K562 (cell line): ENCODE data around the gene KCNC3. TPM values are rescaled to one million over a fixed set of nuclear protein-coding genes. Genes with fewer than 3 reads are reported as not detected.

ENCODE experiments used
- ATAC-seq: fragments of 200-7000 bp; cut with Tn5 transposase; 3 replicates; pipeline ENCODE4 v1.9.1; 2020; ENCODE audit warnings: moderate library complexity
- BruUV-seq: library from RNA; stranded (reverse); fragments of 400-500 nt; replicated peaks from 2 replicates; lab custom pipeline; 2021; lab: Mats Ljungman, UMichigan
- CTCF ChIA-PET: fragments of 300-600 bp; formaldehyde crosslinking; extraction: SDS; loops from one replicate; lab custom pipeline; 2021; ENCODE audit warnings: low intra/inter-chr PET ratio; lab: Yijun Ruan, JAX
- POLR2A ChIA-PET: fragments of 300-600, 350-650 bp; sonication (Branson Sonifier 250); formaldehyde crosslinking; extraction: SDS; loops from one replicate; lab custom pipeline; 2021; ENCODE audit warnings: antibody characterized with exemption, inconsistent platforms; lab: Yijun Ruan, JAX
- DNase-seq, 4 experiments: peaks; one replicate each; pipeline versions ENCODE4 v3.0.0 to v3.0.0-alpha.2; 2011 to 2018; ENCODE audit warnings: low spot score in 3 of 4, mixed read lengths in 3 of 4; ENCODE audit errors: extremely low read depth in 1 of 4
- FAIRE-seq: peaks from 2 replicates; lab custom pipeline; 2011; peaks lifted over from hg19 to GRCh38; lab: Jason Lieb, UNC
- H2AFZ ChIP-seq: 2 replicates; pipeline ENCODE4 v1.6.0; 2011; ENCODE audit warnings: low read depth, low read length, control low read depth, inconsistent platforms
- H3K27ac ChIP-seq: fragments of 200-600 bp; 3 replicates; pipeline ENCODE4 v1.8.0; 2011; ENCODE audit warnings: low read depth, mild to moderate bottlenecking, control low read depth, inconsistent platforms, low read length, moderate library complexity, mixed read lengths; ENCODE audit errors: extremely low read depth
- H3K27me3 ChIP-seq, 2 experiments: fragments of 300-600 bp in 1 of 2; 2 replicates in 1 of 2; 3 replicates in 1 of 2; pipeline versions ENCODE4 v1.6.0 to v1.8.0; 2011; ENCODE audit warnings: inconsistent platforms in 2 of 2, low read length in 2 of 2, mild to moderate bottlenecking in 1 of 2, mixed read lengths in 1 of 2, moderate library complexity in 1 of 2; ENCODE audit not compliant: control insufficient read depth in 2 of 2, insufficient read depth in 2 of 2
- H3K36me3 ChIP-seq: fragments of 300-600 bp; 3 replicates; pipeline ENCODE4 v1.8.0; 2011; ENCODE audit warnings: mild to moderate bottlenecking, low read length, inconsistent platforms; ENCODE audit not compliant: control insufficient read depth, insufficient read depth
- H3K4me1 ChIP-seq, 2 experiments: fragments of 200-600 bp in 1 of 2; replicated peaks in 1 of 2; 2 replicates in 1 of 2; 3 replicates in 1 of 2; pipeline versions ENCODE4 v1.5.1 to v1.8.0; 2011; ENCODE audit warnings: inconsistent platforms in 2 of 2, low read length in 2 of 2, mild to moderate bottlenecking in 1 of 2, mixed read lengths in 1 of 2, moderate library complexity in 1 of 2; ENCODE audit not compliant: control insufficient read depth in 2 of 2, insufficient read depth in 2 of 2
- H3K4me2 ChIP-seq: 2 replicates; pipeline ENCODE4 v1.6.1; 2011; ENCODE audit warnings: low read length, control low read depth, inconsistent platforms, mixed read lengths; ENCODE audit not compliant: insufficient read depth
- H3K4me3 ChIP-seq: fragments of 200-600 bp; sonication (generic), shearing (Covaris generic); 2 replicates; pipeline ENCODE4 v1.5.1; 2016; ENCODE audit warnings: control low read depth, inconsistent platforms
- H3K79me2 ChIP-seq: fragments of 200-600 bp; 3 replicates; pipeline ENCODE4 v1.8.0; 2011; ENCODE audit warnings: low read length, inconsistent platforms; ENCODE audit not compliant: control insufficient read depth, insufficient read depth
- H3K9ac ChIP-seq, 2 experiments: 2 replicates each; pipeline versions ENCODE4 v1.6.0 to v1.6.1; 2011; ENCODE audit warnings: low read depth in 2 of 2, low read length in 2 of 2, control low read depth in 1 of 2, inconsistent platforms in 1 of 2, mild to moderate bottlenecking in 1 of 2, mixed read lengths in 1 of 2; ENCODE audit not compliant: insufficient read depth in 1 of 2
- H3K9me1 ChIP-seq: one replicate; pipeline ENCODE4 v1.6.0; 2011; ENCODE audit warnings: inconsistent platforms, mild to moderate bottlenecking, low read length, moderate library complexity; ENCODE audit not compliant: control insufficient read depth, insufficient read depth
- H3K9me3 ChIP-seq: replicated peaks from 2 replicates; pipeline ENCODE4 v1.5.1; 2011; ENCODE audit warnings: low read depth, low read length, inconsistent platforms; ENCODE audit not compliant: control insufficient read depth, insufficient read depth
- H4K20me1 ChIP-seq: replicated peaks from 2 replicates; pipeline ENCODE4 v1.6.1; 2011; ENCODE audit warnings: low read length, inconsistent platforms, mixed read lengths; ENCODE audit not compliant: control insufficient read depth, insufficient read depth
- E4F1 ChIP-seq: fragments of 250-450 bp; sonication (Bioruptor Pico); IDR thresholded peaks from 2 replicates; pipeline ENCODE4 v1.5.0; 2021; ENCODE audit warnings: mild to moderate bottlenecking, borderline replicate concordance
- ESRRB ChIP-seq: fragments of 250-450 bp; sonication (Bioruptor Pico); IDR thresholded peaks from 2 replicates; pipeline ENCODE4 v1.5.0; 2020; ENCODE audit warnings: mild to moderate bottlenecking, moderate library complexity, borderline replicate concordance
- EZH2 ChIP-seq: IDR thresholded peaks from 2 replicates; pipeline ENCODE4 v1.6.1; 2012; ENCODE audit warnings: low read depth, mild to moderate bottlenecking, inconsistent platforms, low read length, borderline replicate concordance
- JUN ChIP-seq, 2 experiments: sonication (generic) in 1 of 2; formaldehyde crosslinking in 1 of 2; IDR thresholded peaks; 2 replicates each; pipeline versions ENCODE4 v1.6.1 to v1.8.0; 2012 to 2022; ENCODE audit warnings: borderline replicate concordance in 2 of 2, mild to moderate bottlenecking in 2 of 2, improper control_type of control experiment in 1 of 2, low read depth in 1 of 2, low read length in 1 of 2, missing genetic modification reagents in 1 of 2
- RBFOX2 ChIP-seq: fragments of 200-400 bp; formaldehyde crosslinking; IDR thresholded peaks from 2 replicates; pipeline ENCODE4 v1.6.1; 2017; ENCODE audit warnings: low read depth, mild to moderate bottlenecking, low read length, moderate library complexity
- RBM17 ChIP-seq: fragments of 200-400 bp; formaldehyde crosslinking; IDR thresholded peaks from 2 replicates; pipeline ENCODE4 v1.6.1; 2017; ENCODE audit warnings: low read depth, mild to moderate bottlenecking, low read length, borderline replicate concordance
- SP1 ChIP-seq: sonication (generic); formaldehyde crosslinking; IDR thresholded peaks from 2 replicates; pipeline ENCODE4 v1.8.1; 2022; ENCODE audit warnings: mild to moderate bottlenecking, missing genetic modification reagents
- SPI1 ChIP-seq: IDR thresholded peaks from 2 replicates; pipeline ENCODE4 v1.6.1; 2011; ENCODE audit warnings: low read depth, low read length, control low read depth, borderline replicate concordance
- SREBF2 ChIP-seq: sonication (generic); formaldehyde crosslinking; IDR thresholded peaks from 2 replicates; pipeline ENCODE4 v1.4.0; 2020; ENCODE audit warnings: mild to moderate bottlenecking, missing genetic modification reagents
- ZNF121 ChIP-seq: sonication (generic); formaldehyde crosslinking; conservative IDR thresholded peaks from 2 replicates; pipeline ENCODE4 v1.8.0; 2022; ENCODE audit warnings: missing genetic modification reagents
- WGBS: fragments of 100-300 bp; shearing (Covaris generic); methylation state at CpG from one replicate; pipeline ENCODE4 v1.1.6; 2016; ENCODE audit warnings: low coverage, mixed read lengths; ENCODE audit not compliant: insufficient coverage; ENCODE audit errors: missing lambda C conversion rate; 5-methylcytosine and 5-hydroxymethylcytosine counted together
- in situ Hi-C: fragments of 300-500 bp; cut with MboI; formaldehyde crosslinking; loops from 4 replicates; pipeline ENCODE4 v1.15.0; 2018; ENCODE audit warnings: inconsistent platforms, mixed read lengths
- intact Hi-C: fragments of 100-400 bp; cut with micrococcal nuclease; formaldehyde crosslinking; loops from 2 replicates; pipeline ENCODE4 v1.14.2; 2022
- polyA plus RNA-seq, 8 experiments: library from polyadenylated mRNA; depleted of rRNA in 4 of 8; stranded (reverse) in 5 of 8; unstranded in 3 of 8; fragments of >200 nt; fragmentation: Nextera tagmentation in 2 of 8; fragmentation: Illumina TruSeq in 1 of 8; extraction: Ambion mirVana in 2 of 8; extraction: Trizol in 1 of 8; gene quantifications; 2 replicates each; pipeline versions ENCODE4 v1.2.1 to v1.2.3, GENCODE V29; 2011 to 2014; ENCODE audit warnings: inconsistent platforms in 1 of 8, missing spikeins in 1 of 8
- total RNA-seq, 7 experiments: library from RNA; depleted of rRNA in 6 of 7; stranded (reverse); fragments of >200 nt in 6 of 7; fragmentation: Illumina TruSeq in 2 of 7; extraction: Trizol in 2 of 7; gene quantifications; 2 replicates each; pipeline versions ENCODE4 v1.2.1 to v1.2.3, GENCODE V29; 2011 to 2021; ENCODE audit warnings: low replicate concordance in 1 of 7

Gene KCNC3
- total and polyA plus RNA-seq, 9 of the 15 experiments (the other 6 are each of a cell fraction or from before 2014, with no cell fraction given), result 0.03 to 26.2 (median 2.0) TPM

GRCh38 chr19:50324331-50324730 is 4.8 kb downstream of the KCNC3 start (continued):
- TF ChIP-seq RBM17, result no peak
- no peak for TF ChIP-seq SPI1
- no peak for TF ChIP-seq ZNF121 (CRISPR knock-in tag)

GRCh38 chr19:50323782-50324133 is 5.4 kb downstream of the KCNC3 start:
- Histone ChIP-seq H3K4me1 (peaks cover 21 to 47% of the 10 kb centered on the region in 2 experiments), H4K20me1 (peaks cover 47% of the 10 kb centered on the region), H3K9me3 (no peaks in the 10 kb centered on the region), H3K79me2 (peaks cover 22% of the 10 kb centered on the region), H3K4me2 (no peak overlapping the region), H2AFZ (no peak overlapping the region), H3K27ac (no peak overlapping the region), H3K4me3 (no peak overlapping the region), H3K9me1 (peaks cover 3% of the 10 kb centered on the region), H3K9ac (no peak overlapping the region), H3K36me3 (peaks cover 21% of the 10 kb centered on the region; the same call in 1 of the 3 replicates), H3K27me3 (no peaks in the 10 kb centered on the region)
- intact Hi-C loops, result no loop called here
- ChIA-PET CTCF (no interaction called here), POLR2A (no interaction called here)
- ATAC-seq (no peak), DNase-seq (no peak), FAIRE-seq (no peak)
- TF ChIP-seq SREBF2 (CRISPR knock-in tag) (no peak), ESRRB (CRISPR knock-in tag) (no peak), SP1 (CRISPR knock-in tag) (no peak), RBFOX2 (0 out of 2 replicates have a peak, but pooled peaks have one; percentile 9), EZH2 (no peak), E4F1 (no peak), JUN (IDR thresholded peaks at IDR 0.05; ENCODE audit: borderline replicate concordance, low read depth, low read length) (no peak), JUN (CRISPR knock-in tag; IDR thresholded peaks at IDR 0.05; ENCODE audit: borderline replicate concordance) (no peak)
- BruUV-seq, result no TSS peak
- 89% methylated on average over 11 of the region's 12 CpGs for WGBS
- in situ Hi-C loops, result no loop called here
